ENCODE data around the gene TRPV6.

- TF ChIP-seq CTCF (IDR thresholded peaks at IDR 0.05): no peak
- TF ChIP-seq POLR2A (IDR thresholded peaks at IDR 0.05): no peak
Observed at GRCh38 chr7:142927085-142927745, 41.7 kb upstream of the TRPV6 start.

All from thyroid gland (tissue), 4 donors.